ENCODE data around the gene GLIS1.
"Not testable (repeated sequence)": the region's sequence is repeated elsewhere in the genome, so short reads cannot be mapped to it uniquely, and the experiment has no call there.

Gene GLIS1

DNA sequence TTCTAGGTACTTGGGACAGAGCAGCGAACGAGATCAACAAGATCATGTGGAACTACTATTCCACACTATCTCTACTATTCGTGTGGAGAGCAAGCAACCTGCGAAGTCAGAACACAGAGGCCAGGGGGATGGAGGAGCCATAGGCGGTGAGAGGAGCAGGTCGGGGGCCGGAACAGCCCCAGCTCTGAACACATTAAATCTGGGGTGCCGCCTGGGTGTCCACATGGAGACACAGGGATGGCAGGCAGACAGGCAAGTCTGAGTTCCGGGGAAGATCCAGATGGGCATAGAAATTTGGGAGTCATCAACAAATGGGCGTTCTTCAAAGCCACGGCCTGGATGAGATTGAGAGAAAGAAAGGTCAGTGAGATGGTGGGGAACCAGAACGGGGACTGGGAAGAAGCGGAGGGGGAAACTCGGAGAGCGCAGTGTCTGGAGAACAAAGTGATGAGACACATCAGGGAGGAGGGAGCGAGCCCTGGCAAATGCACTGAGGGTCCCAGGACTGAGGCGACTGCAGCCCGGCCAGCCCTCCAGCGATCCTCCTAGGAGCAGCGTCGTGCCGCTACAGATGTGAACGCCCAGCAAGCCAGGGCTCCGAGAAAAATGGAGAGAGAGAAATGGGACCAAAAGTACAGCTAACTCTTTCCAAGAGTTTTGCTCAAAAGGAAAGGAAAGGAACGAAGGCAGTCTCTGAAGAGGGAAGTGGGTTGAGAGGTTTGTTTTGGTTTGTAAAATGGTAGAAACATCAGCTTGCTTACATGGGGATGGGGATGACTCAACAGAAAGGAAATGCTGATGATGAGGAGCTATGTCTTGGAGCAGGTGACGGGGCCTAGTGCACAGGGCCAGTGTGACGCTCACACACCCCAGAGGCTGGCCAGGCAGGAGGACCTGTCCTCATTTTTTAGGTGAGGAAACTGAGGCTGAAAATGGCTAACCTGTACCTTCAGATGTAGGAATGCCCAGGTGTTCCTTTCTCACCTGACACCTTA lies 84.5 kb downstream of the GLIS1 start:
- no peak for DNase-seq (ENCODE audit: low read depth in 1 of 2, low spot score in 1 of 2)

DNA sequence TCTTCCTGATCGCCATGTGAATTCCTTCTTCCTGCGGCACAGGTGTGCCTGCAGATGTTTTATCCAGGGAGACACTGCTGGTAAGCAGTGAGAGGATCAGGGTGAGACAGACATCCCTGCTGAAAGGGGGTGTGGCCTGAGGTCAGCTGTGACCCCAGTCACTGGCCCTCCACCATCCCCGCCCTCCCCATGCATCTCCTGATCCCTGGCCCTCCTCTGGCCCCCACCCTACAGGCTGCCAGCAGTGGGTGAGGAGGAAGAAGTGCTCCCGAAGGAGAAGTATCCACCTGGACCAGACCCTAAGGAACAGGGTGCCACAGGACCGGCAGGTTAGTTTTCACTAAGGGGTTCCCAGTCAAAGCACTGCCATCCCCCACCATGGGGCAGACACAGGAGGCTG lies 85.3 kb downstream of the GLIS1 start:
- no peak for DNase-seq (ENCODE audit: low read depth in 1 of 2, low spot score in 1 of 2)

GRCh38 chr1:53653200-53653575 lies 85.8 kb downstream of the GLIS1 start:
- DNase-seq (ENCODE audit: low read depth in 1 of 2, low spot score in 1 of 2), result no peak

DNA sequence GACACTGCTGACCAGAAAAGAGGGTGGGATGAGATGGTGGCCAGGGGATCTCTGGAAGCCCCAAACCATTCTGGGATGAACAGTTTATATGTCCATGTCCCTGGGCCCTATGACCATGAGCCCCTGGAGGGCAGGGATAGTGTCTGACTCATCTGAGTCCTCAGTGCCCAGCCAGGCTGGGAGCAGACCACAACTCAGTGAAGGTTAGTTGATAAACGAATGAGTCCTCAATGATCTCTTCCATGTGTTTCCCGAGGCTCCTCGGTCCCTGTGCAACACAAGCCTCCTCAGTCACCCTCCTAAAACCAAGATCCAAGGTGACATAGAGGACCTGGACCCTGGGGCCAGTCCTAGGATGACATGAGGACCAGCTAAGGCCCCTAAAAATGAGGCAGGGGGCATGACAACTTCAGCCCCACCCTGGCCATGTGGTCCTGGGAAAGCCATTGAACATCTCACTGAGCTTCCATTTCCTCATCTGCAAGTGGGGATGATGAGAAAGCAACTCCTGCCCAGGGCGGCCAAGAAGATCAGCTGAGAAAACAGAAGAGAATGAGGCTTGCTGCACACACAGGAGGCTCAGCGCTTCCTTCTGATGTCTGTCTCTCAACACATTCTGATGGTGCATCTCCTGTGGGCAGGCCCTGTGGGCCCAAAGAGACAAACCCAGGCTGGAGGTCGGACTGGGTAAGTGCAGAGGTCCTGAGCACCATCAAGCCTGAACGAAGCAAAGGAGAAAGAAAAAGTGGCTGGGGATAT lies 86.3 kb downstream of the GLIS1 start:
- no peak for DNase-seq (ENCODE audit: low read depth in 1 of 2, low spot score in 1 of 2)

- DNase-seq (ENCODE audit: low read depth in 1 of 2, low spot score in 1 of 2), result no peak
These were observed 87.6 kb downstream of the GLIS1 start for GRCh38 chr1:53651356-53651755.

DNA sequence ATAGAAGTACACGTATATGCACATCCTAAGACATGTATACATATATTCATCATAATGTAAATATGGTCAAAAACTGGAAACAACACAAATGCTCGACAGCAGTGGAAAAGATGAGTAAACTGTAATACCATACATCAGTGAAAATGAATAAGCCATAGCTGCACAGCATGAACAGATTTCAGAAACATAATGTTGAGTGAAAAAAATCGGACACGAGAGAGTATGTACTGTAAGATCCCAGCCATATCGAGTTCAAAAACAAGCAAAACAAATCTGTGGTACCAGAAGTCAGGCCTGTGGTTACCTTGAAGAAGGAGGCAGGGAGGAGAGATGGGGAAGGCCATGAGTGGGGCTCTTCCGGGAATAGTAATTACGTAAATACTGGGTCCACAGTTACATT lies 90.4 kb downstream of the GLIS1 start:
- DNase-seq (ENCODE audit: low read depth in 1 of 2, low spot score in 1 of 2), result no peak

- not testable (repeated sequence) for DNase-seq (ENCODE audit: low read depth in 1 of 2, low spot score in 1 of 2)
These were observed 91.0 kb downstream of the GLIS1 start for GRCh38 chr1:53647915-53648314.

DNA sequence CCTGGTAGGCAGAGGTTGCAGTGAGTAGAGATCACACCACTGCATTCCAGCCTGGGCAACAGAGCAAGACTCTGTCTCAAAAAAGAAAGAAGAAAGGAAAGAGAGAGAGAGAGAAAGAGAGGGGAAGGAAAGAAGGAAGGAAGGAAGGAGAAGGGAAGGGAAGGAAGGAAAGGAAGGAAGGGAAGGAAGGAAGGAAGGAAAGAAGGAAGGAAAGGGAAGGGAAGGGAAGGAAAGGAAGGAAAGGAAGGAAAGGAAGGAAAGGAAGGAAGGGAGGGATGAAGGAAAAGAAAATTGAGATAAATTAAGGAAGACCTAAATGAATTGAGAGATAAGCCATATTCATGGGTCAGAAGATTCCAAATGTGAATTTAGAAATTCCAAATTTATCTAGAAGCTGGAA lies 92.2 kb downstream of the GLIS1 start:
- DNase-seq (ENCODE audit: low read depth in 1 of 2, low spot score in 1 of 2), result no peak

DNA sequence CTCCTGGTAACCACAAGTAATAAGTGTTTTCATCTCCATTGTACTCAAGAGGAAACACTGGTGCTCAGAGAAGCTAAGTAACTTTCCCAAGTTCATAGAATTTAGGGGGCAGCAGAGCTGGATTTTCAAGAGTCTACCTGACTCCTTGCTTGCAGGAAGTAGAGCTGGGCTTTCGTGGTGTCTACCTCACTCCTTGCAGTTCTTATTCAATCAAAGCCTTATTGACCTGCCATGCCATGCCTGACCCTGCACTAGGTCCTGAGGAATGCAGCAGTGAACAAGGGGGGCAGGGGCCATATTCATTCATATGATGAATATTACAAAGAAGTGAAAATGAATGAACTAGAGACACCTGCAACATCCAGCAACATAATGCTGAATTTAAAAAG lies 93.3 kb downstream of the GLIS1 start:
- DNase-seq (ENCODE audit: low read depth in 1 of 2, low spot score in 1 of 2), result no peak

DNA sequence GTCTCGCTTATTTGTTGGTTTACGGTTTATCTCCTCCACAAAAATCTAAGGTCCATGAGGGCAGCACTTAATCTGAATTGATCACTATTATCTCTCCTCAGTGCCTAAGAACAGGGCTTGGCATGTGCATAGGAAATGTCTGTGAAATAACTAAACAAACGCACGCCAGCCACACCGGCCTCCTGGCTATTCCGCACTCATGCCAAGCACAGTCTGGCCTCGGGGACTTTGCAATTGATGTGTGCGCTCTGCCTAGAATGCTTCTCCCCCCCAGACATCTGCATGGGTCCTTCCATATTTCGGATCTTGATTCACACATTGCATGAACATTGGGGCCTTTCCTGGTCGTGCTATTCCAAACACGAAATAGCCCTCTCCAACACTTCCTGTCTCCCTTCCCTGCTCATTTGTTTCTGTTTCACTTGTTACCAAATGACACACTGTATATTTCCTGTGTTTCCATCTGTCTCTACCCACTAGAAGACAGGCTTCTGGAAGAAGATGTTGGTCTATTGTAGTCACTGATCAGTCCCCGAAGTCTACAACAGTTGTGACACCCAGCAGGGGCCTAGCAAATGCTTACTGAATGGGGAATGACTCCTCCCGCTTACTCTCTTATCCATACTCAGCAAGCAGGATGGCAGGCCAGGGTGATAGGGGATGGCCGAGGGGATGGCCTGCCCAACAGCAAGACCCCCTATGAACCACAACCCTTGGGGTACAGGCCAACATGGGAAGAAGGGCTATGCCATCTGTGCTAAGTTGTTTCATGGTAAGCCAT lies 93.9 kb downstream of the GLIS1 start:
- DNase-seq (ENCODE audit: low read depth in 1 of 2, low spot score in 1 of 2), result no peak

- DNase-seq (ENCODE audit: low read depth in 1 of 2, low spot score in 1 of 2), result no peak
These were observed 94.5 kb downstream of the GLIS1 start for GRCh38 chr1:53644496-53644895.

- no peak for DNase-seq (ENCODE audit: low read depth in 1 of 2, low spot score in 1 of 2)
These were observed 95.0 kb downstream of the GLIS1 start for GRCh38 chr1:53643881-53644390.

- DNase-seq (ENCODE audit: low read depth in 1 of 2, low spot score in 1 of 2), result no peak
These were observed 95.7 kb downstream of the GLIS1 start for GRCh38 chr1:53643041-53643880.

- DNase-seq (ENCODE audit: low read depth in 1 of 2, low spot score in 1 of 2), result no peak
These were observed 96.4 kb downstream of the GLIS1 start for GRCh38 chr1:53642607-53643006.

DNA sequence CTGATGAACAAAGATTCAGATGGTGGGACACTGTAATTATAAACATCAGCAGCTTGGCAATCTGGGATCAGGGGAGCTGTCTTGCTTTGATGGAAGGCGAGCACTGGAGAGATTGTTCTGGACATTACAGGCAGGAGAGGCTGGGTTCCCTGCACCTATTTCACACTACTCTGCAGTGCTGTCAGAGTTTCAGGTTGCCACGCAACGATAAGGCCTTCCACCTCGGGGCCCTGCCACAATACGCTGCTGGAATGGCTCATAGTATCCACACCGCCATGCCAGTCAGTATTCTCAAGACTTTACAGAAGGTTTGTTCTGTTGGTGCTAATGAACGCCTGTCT lies 96.8 kb downstream of the GLIS1 start:
- no peak for DNase-seq (ENCODE audit: low read depth in 1 of 2, low spot score in 1 of 2)

DNA sequence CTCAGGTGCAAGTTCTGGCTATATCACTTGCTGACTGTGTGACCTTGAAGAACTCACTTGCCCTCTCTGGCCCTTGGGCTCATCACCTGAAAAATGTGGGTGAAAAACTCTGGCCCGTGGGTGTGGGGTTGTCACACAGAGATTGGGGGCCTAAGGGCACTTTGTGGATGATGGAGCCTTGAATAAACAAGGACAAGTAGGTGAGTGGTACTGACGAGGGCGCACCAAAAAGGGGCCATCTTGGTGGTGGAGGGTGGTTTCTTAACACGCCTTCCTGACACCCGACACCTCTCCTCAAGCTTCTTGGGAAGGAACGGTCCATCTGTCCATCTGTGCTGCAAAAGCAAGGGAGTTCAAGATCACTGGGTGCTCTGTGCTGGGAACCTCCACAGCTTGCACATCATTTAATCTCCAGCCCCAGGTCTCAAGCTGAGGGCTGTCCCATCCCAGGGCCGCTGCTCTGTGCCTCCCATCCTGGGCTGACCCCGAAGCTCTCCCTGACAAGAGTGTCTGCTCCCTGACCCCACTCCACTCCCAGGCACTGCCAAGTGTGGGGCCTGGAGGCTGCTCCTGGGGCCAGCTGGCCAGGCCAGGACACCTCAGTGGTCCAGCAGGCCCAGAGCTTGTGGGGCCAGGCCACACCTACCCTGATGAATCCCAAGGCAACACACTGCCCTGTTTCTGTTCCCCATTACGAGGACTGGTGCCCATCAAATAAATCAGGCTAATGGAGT lies 97.3 kb downstream of the GLIS1 start:
- DNase-seq (ENCODE audit: low read depth in 1 of 2, low spot score in 1 of 2), result no peak

DNA sequence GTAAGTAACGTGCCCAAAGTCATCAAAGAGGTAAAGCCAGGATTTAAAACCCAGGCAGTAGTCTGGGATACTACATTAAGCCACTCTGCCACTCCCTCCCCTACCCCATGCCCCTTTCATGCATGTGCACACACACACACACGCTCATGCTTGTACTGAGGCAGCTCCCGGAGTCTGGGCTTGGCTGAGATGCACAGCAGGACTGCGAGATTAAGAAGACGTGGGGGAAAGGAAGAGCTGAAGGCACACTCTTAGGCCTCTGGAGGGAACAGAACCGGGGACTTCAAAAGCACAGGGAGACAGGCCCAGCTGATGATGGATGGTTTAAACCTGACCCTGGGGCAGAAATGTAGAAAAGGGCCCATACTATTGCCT lies 98.3 kb downstream of the GLIS1 start:
- DNase-seq (ENCODE audit: low read depth in 1 of 2, low spot score in 1 of 2), result no peak

DNA sequence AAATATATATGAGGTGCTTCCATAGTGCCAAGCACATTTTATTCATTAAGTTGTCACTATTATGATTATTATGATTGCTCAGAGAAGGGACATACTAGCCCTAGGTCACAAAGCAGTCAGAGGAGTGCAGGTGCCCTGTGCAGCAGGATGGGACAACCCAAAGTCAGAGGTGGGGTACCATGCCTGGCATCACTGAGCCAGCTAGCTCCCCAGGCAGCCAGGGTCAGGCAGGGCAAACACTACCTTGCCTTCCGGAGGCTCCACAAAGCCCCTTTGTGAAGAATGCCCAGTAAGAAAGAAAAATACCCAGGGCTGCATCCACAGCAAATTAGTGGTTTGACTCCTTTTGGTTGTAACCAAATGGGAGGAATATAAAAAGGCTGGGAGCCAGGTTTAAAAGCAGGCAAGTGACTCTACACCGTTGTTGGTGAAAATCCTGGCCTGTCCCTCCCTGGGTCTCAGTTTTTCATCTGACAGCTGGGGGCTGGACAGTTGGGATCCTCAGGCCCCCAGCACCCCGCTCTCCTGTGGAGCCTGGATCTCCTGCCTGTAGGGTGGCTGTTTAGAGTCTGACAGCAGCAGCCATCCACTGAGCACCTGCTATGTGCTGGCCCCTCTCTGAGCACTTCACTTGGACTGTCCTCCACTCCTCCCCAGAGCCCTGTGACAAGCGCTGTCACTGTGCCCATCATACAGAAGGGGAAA lies 98.8 kb downstream of the GLIS1 start:
- no peak for DNase-seq (ENCODE audit: low read depth in 1 of 2, low spot score in 1 of 2)

DNA sequence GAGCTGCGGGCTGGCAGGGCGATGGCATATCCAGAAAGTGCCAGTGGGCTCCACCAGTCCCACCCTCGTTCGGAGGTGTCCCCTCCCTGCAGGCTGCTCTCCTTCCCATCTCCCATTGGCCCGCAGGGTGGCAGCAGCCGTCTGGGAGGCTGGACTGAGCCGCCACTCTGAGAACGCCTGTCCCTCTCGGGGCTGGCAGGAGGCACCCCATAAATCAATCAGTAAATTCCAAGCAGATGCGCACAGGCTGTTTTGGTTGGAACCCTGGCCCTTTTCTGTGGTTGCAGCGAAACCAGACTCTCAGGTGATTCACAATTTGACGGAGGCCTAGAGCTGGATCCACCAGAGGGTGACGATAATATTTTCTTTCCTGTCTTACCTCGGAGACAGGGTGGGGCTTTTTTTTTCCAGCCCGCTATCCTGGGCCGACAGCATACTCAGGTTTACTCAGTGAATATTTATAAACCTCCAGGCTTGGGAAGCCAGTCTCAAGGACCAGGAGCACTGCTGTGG lies 99.7 kb downstream of the GLIS1 start:
- DNase-seq (ENCODE audit: low read depth in 1 of 2, low spot score in 1 of 2), result no peak

Measured in stimulated activated CD4-positive, alpha-beta T cell treated with anti-CD3 and anti-CD28 coated beads, Interleukin-15, amount 100 ng/mL, for 1 hour (primary cell).